Rectal smooth muscle tissue (tissue), 1 donor: ENCODE data around the gene CHPF.

Experiments used
- H3K27ac ChIP-seq: one replicate; pipeline ENCODE4 v1.7.0; 2013; ENCODE audit warnings: low read depth, low read length, inconsistent platforms
- H3K27me3 ChIP-seq: one replicate; pipeline ENCODE4 v1.7.0; 2013; ENCODE audit warnings: low read length; ENCODE audit not compliant: control insufficient read depth, insufficient read depth
- H3K36me3 ChIP-seq: one replicate; pipeline ENCODE4 v1.7.0; 2013; ENCODE audit warnings: low read length; ENCODE audit not compliant: control insufficient read depth, insufficient read depth
- H3K4me1 ChIP-seq: one replicate; pipeline ENCODE4 v1.7.0; 2013; ENCODE audit warnings: low read length; ENCODE audit not compliant: control insufficient read depth, insufficient read depth
- H3K4me3 ChIP-seq: one replicate; pipeline ENCODE4 v1.7.0; 2013; ENCODE audit warnings: low read length
- H3K9ac ChIP-seq: one replicate; pipeline ENCODE4 v1.7.0; 2013; ENCODE audit warnings: low read length

The CHPF gene

DNA sequence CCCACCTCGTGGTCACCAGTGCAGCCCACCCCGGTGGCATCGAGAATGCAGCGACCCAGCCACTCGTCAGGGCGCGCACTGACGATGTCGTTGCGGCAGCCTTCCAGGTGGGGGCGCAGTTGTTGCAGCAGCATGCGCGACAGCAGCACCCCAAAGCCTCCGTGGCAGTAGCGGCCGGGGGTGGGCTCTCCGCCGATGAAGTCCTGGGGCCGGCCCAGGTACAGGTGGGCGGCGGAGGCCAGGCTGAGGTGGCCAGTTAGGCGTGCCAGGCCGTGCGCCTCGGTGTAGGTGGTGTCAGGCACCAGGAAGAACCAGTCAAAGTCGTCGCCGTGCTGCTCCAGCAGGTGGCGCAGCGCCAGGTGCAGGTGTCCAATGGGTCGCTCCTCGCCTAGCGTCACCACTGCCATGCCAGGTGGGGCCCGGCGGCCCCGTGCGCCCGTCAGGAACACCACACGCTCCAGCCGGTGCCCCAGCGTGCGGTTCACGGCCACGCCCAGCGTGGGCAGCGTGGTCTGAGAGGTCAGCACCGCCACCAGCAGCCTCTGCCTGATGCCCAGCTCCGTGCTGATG, 1.9 kb downstream of the CHPF start:
- Histone ChIP-seq H3K4me3 (peak overlapping the region; percentile 55), H3K27ac (no peak overlapping the region), H3K4me1 (peaks cover 4% of the 10 kb centered on the region), H3K27me3 (no peaks in the 10 kb centered on the region), H3K9ac (no peak overlapping the region), H3K36me3 (peaks cover 3% of the 10 kb centered on the region)

DNA sequence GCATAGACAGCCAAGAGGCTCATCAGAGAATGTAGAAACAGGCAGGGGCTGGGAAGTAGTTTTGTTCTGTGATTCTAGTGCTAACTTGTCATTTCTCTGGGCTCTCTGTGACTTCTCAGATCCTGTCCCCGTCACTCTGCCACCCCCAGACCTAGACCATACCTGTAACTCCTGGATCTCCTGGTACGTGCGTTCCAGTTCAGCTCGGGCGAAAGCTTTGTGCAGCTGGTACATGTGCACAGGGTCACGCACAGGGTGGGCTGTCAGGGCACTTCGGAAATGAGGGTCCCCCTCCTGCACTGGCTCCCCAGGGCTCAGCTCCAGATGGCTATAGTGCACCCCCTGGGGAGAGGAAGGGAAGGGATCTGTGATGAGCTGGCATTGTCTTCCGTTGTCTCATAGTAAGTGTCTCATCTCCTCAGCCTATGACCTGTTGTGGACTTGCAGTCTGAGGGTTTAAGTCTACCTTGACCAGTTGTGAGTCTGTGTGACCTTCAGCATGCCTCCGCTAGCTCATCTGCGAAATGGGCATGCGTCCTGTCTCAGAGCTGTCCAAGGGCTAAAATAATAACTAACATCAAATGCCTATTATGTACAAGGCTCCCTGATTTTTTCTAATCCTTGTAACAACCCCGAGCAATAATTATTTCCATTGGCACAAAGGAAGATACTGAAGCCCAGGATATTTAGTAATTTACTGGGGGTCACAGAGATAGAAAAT, 2.7 kb downstream of the CHPF start:
- no peak overlapping the region for H3K4me3 ChIP-seq
- H3K4me1 ChIP-seq: peaks cover 4% of the 10 kb centered on the region
- no peak overlapping the region for H3K27ac ChIP-seq
- H3K36me3 ChIP-seq: peaks cover 3% of the 10 kb centered on the region
- H3K9ac ChIP-seq: no peak overlapping the region
- H3K27me3 ChIP-seq: no peaks in the 10 kb centered on the region

DNA sequence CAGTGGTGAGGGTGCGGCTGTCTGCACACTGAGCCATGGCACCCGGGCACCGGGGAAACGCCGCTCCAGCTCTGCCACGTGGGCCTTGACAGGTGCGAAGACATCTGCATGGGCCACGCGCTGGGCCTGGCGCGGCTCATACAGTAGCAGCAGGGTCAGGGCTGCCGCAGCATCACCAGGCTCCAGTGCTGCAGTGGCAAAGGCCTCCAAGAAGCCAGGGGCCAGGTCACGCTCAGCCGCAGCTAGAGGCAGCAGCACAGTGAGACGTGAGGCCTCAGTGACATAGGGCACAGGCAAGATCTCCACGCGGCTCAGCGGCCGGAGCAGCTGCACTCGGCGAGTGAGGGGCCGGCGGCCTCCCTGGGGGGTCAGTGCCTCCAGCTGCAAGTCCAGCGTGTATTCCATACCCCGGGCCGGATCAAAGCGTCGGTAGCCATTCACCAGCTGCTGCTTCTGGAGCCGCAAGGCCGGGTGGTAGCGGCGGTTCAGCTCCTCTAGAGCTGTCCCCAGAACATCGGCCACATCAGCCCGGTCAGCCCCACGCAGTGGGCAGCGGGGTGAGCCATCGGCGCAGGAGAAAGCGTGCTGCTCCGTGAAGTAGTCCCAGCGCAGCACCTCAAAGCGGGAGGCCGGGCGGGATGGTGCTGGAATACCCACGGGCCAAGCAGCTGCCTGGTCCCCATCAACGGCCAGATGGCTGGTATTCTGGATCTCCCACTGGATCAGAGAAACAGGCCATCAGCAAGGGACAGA, 3.5 kb downstream of the CHPF start:
- no peaks in the 10 kb centered on the region for H3K27me3 ChIP-seq
- peaks cover 4% of the 10 kb centered on the region for H3K4me1 ChIP-seq

DNA sequence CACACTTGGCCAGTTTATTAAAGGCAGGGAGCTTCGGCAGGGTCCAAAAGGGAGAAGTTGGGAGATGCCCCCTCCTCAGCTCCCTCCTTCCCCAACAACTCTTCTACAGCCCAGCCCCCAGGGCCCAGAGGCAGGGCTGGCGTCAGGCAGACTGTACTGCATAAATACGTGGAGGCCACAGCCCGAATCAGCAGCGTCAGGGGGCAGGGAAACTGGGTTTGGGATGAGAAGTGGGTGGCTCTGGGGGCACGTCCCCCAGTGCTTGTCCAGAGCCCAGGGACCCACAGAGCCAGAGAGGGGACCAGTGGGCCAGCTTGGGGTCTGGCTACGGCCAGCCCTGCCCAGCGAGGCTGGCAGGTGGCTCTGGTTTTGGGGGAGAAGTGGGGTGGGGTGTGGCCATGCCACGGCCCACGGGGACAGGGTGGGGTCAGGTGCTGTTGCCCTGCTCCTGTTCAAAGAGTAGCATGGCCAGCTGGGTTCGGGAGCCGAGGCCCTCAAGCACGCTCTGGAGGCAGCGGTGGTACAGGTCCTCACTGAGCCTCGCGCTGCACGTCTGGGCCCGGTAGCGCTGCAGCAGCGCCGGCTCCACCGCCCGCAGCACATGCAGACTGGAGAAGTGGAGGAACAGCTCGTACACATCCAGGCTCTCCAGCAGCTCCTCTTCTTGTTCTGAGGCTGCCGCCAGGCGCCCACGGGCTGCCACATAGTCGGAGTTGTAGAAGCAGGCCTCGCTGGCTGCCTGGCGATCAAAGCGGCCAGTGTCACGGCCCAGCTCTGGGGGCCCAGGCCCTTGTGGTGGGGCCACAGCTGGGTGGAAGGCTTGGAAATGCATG, 4.4 kb downstream of the CHPF start:
- Histone ChIP-seq H3K4me3 (no peak overlapping the region), H3K27ac (no peak overlapping the region), H3K27me3 (peaks cover 3% of the 10 kb centered on the region), H3K36me3 (peaks cover 3% of the 10 kb centered on the region), H3K9ac (no peak overlapping the region), H3K4me1 (peaks cover 4% of the 10 kb centered on the region)

More for the DNA sequence above, 3.5 kb downstream of the CHPF start:
- no peak overlapping the region for H3K27ac ChIP-seq
- H3K9ac ChIP-seq: no peak overlapping the region
- H3K36me3 ChIP-seq: peaks cover 3% of the 10 kb centered on the region
- H3K4me3 ChIP-seq: no peak overlapping the region

DNA sequence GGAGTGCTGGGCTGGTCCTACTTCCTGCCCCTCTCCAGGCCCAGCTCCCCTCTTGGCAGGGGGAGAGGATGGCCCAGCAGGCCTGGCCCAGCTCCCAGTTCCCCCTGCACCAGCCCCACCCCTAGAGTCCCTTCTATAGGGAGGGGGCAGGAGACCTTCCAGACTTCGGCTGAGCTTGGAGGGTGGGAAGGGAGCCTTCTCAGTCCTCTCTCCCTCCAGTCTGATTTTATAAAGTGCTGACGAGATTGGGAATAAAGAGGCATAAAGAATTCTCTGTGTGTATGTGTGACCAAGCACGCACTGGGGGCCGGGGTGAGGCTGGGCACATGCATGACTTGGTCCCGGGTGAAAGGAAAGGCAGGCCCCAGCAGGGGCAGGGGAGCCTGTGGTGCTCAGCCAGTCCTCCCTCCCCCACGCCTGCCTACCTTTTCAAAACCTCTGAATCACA, 5.1 kb downstream of the CHPF start:
- Histone ChIP-seq H3K4me3 (no peak overlapping the region), H3K36me3 (peaks cover 3% of the 10 kb centered on the region), H3K9ac (no peak overlapping the region), H3K27me3 (peaks cover 3% of the 10 kb centered on the region), H3K27ac (no peak overlapping the region), H3K4me1 (peaks cover 4% of the 10 kb centered on the region)

DNA sequence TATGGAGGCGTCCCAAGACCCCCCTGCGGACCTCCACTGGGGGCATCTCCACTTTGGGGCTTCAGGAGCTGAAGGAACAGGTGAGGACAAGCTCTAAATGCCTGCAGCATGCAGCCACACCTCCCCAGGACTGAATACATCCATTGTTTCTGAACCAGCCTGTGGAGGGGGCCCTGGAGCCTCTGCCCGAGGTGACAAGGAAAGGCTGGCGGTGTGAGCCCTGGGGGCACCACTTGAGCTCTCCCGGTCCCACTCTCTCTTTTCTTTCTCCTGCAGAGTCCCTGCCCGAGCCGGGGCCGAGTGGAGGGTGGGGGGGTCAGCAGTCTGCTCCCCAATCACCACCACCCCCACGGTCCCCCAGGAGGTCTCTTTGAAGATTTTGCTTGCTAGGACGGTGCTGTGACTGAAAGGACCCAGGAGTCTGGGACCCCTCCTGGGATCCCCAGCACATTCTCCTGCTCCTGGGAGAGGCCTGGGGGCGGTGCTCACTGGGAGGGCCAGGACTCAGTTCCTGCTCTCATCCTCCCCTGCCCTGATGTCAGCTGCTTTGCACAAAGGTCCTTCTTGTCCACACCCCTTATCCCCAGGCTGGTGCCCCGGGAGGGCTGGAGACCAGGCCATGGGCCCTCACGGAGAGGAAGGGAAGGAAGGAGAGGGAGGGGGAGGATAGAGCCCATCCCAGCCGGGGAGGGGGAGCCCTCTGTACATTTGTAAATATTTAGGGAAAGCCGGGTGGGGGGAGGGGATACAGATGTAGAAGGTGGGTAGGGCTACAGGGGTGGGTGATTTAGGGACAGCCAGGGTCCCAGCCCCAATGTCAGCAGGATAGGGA, 5.7 kb downstream of the CHPF start:
- H3K4me3 ChIP-seq: no peak overlapping the region
- H3K27me3 ChIP-seq: peaks cover 3% of the 10 kb centered on the region
- no peak overlapping the region for H3K27ac ChIP-seq
- peaks cover 3% of the 10 kb centered on the region for H3K36me3 ChIP-seq
- peaks cover 4% of the 10 kb centered on the region for H3K4me1 ChIP-seq
- no peak overlapping the region for H3K9ac ChIP-seq

DNA sequence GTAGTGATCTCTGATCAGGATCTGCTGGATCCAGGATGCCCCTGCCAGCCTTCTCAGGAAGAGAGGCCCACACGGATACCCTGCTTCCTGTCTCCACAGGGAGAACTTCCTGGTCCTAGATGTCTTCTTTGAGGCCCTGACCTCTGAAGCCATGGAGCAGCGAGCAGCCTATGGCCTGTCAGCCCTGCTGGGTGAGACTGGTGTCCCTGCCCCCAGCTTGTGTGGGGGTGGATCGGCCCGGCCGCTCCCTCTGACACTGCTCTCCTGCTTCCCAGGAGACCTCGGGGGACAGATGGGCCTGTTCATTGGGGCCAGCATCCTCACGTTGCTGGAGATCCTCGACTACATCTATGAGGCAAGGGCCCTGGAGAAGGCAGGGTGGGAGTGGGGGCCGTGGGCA, 6.6 kb downstream of the CHPF start:
- H3K9ac ChIP-seq: no peak overlapping the region
- peaks cover 3% of the 10 kb centered on the region for H3K36me3 ChIP-seq
- no peak overlapping the region for H3K4me3 ChIP-seq
- H3K4me1 ChIP-seq: peaks cover 2% of the 10 kb centered on the region
- peaks cover 6% of the 10 kb centered on the region for H3K27me3 ChIP-seq
- H3K27ac ChIP-seq: no peak overlapping the region

DNA sequence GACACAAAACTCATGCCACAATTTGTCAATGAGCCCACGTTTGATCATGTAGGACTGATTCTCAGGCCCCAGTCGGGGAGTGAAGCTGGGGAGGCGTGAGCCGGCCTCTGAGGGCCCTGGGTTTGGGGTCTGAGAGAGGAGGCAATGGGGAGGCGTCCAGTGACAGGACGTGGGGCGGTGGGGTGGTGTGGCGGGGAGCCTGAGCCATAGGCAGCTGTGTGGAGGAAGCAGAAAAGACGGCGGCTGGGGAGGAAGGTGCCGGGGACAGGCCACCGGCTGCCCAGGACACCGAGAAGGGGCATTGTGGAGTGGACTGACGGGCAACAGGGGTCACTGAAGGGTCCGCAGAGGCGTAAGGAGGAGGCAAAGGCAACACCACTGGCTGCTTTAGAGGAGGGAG, 7.2 kb downstream of the CHPF start:
- Histone ChIP-seq H3K36me3 (peaks cover 3% of the 10 kb centered on the region), H3K27ac (no peak overlapping the region), H3K27me3 (peaks cover 6% of the 10 kb centered on the region), H3K4me3 (no peak overlapping the region), H3K4me1 (peaks cover 1% of the 10 kb centered on the region), H3K9ac (no peak overlapping the region)

DNA sequence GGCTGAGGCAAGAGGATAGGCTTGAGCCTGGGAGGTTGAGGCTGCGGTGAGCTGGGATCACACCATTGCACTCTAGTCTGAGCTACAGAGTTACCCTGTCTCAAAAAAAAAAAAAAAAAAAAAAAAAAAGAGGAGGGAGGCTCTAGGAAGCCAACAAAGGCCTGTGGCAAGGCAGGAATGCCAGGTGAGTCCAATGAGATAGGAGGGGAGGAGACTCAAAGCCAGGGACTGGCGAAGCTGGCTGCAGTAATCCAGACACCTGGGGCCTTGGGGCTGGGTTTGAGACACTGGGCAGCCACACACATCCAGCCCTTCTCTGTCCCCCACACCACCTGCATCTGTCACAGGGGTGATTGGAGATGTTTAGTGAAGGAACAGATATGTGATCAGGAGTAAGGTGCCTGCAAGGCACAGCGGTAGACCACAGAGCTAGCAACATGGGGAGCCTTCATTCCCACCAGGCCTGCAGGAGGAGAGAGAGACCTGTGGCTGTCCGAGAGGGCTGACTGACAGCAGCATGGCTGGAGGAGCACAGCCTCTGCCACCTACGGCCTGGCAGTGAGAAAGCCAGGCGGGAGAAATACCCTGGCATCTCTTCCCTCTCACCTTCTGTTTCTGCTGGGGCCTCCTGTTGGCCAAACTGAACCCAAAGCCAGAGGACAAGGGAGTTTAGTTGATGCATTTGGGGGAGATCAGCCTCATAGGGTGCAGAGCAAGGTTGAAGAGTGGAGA, 9.5 kb downstream of the CHPF start:
- H3K27ac ChIP-seq: no peak overlapping the region
- H3K27me3 ChIP-seq: peaks cover 18% of the 10 kb centered on the region
- no peaks in the 10 kb centered on the region for H3K4me1 ChIP-seq

DNA sequence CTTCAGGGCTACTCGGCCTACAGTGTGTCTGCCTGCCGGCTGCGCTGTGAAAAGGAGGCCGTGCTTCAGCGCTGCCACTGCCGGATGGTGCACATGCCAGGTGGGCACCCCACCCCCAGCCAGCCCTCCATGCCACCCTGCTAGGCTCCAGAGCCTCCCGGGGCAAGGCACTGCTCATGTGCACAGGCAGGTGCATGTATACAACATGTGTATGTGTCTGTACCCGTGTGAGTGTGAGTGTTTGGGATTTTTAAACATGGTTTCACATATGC, 11.3 kb downstream of the CHPF start:
- peaks cover 20% of the 10 kb centered on the region for H3K27me3 ChIP-seq
- H3K4me3 ChIP-seq: no peak overlapping the region
- H3K9ac ChIP-seq: no peak overlapping the region
- H3K36me3 ChIP-seq: no peaks in the 10 kb centered on the region
- no peak overlapping the region for H3K27ac ChIP-seq
- no peaks in the 10 kb centered on the region for H3K4me1 ChIP-seq

More for the DNA sequence above, 9.5 kb downstream of the CHPF start:
- H3K9ac ChIP-seq: no peak overlapping the region
- peaks cover 1% of the 10 kb centered on the region for H3K36me3 ChIP-seq
- H3K4me3 ChIP-seq: no peak overlapping the region

DNA sequence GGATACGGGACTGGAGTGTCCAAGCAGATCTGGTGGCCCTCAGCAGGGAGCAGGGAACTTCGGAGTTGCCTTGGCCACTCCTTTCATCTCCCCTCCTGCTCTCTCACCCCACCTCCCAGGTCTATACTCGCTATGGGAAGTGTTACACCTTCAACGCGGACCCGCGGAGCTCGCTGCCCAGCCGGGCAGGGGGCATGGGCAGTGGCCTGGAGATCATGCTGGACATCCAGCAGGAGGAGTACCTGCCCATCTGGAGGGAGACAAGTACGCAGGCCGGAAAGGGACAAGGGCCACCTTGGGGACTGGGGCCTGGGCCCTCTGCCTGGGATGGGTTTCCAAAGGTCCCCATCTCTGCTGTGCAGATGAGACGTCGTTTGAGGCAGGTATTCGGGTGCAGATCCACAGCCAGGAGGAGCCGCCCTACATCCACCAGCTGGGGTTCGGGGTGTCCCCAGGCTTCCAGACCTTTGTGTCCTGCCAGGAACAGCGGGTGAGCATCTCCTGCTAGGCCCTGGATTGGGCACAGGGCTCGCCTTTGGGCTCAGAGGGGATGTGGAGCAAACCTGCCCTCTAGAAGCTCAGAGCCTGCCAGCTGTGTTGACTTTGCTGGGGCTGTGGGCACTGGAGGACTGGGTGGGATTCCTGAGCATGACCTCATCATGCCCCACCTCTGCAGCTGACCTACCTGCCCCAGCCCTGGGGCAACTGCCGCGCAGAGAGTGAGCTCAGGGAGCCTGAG, 11.8 kb downstream of the CHPF start:
- Histone ChIP-seq H3K27me3 (peaks cover 25% of the 10 kb centered on the region), H3K4me3 (no peak overlapping the region), H3K36me3 (no peaks in the 10 kb centered on the region), H3K9ac (no peak overlapping the region), H3K27ac (no peak overlapping the region), H3K4me1 (no peaks in the 10 kb centered on the region)
